T-helper 17 cell (primary cell): ENCODE data around the gene PITPNC1. TPM values are rescaled to one million over a fixed set of nuclear protein-coding genes. Genes with fewer than 3 reads are reported as not detected.
"Not testable (repeated sequence)": the region's sequence is repeated elsewhere in the genome, so short reads cannot be mapped to it uniquely, and the experiment has no call there.

Source experiments
- ATAC-seq: fragments of 150-1000 bp; cut with Tn5 transposase; 2 replicates; pipeline ENCODE4 v1.10.0; 2021; ENCODE audit warnings: mild to moderate bottlenecking, moderate library complexity
- DNase-seq, 3 donors: peaks; one replicate each; pipeline versions ENCODE4 v3.0.0 to v3.0.0-alpha.2; 2020 to 2021
- H3K9me3 ChIP-seq: one replicate; pipeline ENCODE4 v1.7.0; 2013; ENCODE audit warnings: low read length, mild to moderate bottlenecking; ENCODE audit not compliant: control insufficient read depth, poor library complexity, severe bottlenecking
- H3K27ac Mint-ChIP-seq: one replicate; pipeline ENCODE4 v1.8.0; 2022; ENCODE audit warnings: mild to moderate bottlenecking, moderate library complexity, mixed read lengths
- H3K27me3 Mint-ChIP-seq: one replicate; pipeline ENCODE4 v1.8.0; 2022; ENCODE audit warnings: mixed read lengths
- H3K36me3 Mint-ChIP-seq: one replicate; pipeline ENCODE4 v1.8.0; 2022; ENCODE audit warnings: low read depth, mixed read lengths
- H3K4me1 Mint-ChIP-seq: one replicate; pipeline ENCODE4 v1.8.0; 2022; ENCODE audit warnings: mild to moderate bottlenecking, mixed read lengths
- H3K4me3 Mint-ChIP-seq: one replicate; pipeline ENCODE4 v1.8.0; 2022; ENCODE audit warnings: mild to moderate bottlenecking, moderate library complexity, mixed read lengths
- total RNA-seq, 4 donors: library from RNA in 2 of 4; stranded (reverse) in 2 of 4; gene quantifications; one replicate each; pipeline ENCODE4 v1.2.3 and lab custom pipeline; 2022 to 2026

The PITPNC1 gene
- total RNA-seq, 2 donors from 2014 or later: 72.9 to 82.0 TPM

GRCh38 chr17:67377488-67378453 is 690 bp downstream of the PITPNC1 start:
- no peaks in the 10 kb centered on the region for H3K27me3 Mint-ChIP-seq
- peak; percentile 30 for ATAC-seq
- peak overlapping the region; percentile 89 for H3K4me3 Mint-ChIP-seq
- H3K27ac Mint-ChIP-seq: peak overlapping the region; percentile 93
- peaks cover 40% of the 10 kb centered on the region for H3K4me1 Mint-ChIP-seq
- no peaks in the 10 kb centered on the region for H3K36me3 Mint-ChIP-seq
- no peaks in the 10 kb centered on the region for H3K9me3 ChIP-seq
- peak; percentile 28 to 36 (median 35) for DNase-seq

- no peaks in the 10 kb centered on the region for H3K9me3 ChIP-seq
- Mint-ChIP-seq H3K4me1 (peaks cover 40% of the 10 kb centered on the region), H3K27me3 (no peaks in the 10 kb centered on the region), H3K4me3 (peak overlapping the region; percentile 96), H3K27ac (peak overlapping the region; percentile 93), H3K36me3 (no peaks in the 10 kb centered on the region)
- DNase-seq (peak; percentile 76 to 79 (median 77)), ATAC-seq (peak; percentile 51)
Observed at GRCh38 chr17:67378454-67379250, 1.6 kb downstream of the PITPNC1 start.

DNA sequence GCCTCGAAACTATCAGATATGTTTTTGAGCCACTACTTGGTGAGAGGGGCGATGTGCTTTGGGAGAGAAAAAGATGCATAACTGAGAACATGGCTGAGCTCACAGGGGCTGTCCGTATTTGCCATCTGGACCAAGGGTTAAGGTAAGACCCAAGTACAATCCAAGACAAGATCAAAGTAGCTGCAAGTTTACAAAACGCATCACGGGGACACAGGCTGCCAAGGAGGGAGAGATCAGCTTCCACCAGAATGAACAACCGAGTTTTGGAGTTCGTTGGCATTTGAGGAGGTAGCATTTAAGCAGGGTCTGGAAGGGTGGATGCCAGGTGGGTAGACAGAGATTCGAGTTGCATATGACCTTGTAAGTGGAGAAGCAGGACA is 2.2 kb downstream of the PITPNC1 start:
- peak overlapping the region; percentile 93 for H3K27ac Mint-ChIP-seq
- H3K9me3 ChIP-seq: no peaks in the 10 kb centered on the region
- peaks cover 39% of the 10 kb centered on the region for H3K4me1 Mint-ChIP-seq
- no peak for ATAC-seq
- no peaks in the 10 kb centered on the region for H3K36me3 Mint-ChIP-seq
- H3K27me3 Mint-ChIP-seq: no peaks in the 10 kb centered on the region
- peak overlapping the region; percentile 96 for H3K4me3 Mint-ChIP-seq
- DNase-seq: no peak

- peak overlapping the region; percentile 68 for H3K27ac Mint-ChIP-seq
- H3K4me3 Mint-ChIP-seq: peak overlapping the region; percentile 25
- no peaks in the 10 kb centered on the region for H3K9me3 ChIP-seq
- peaks cover 27% of the 10 kb centered on the region for H3K4me1 Mint-ChIP-seq
- no peak for DNase-seq
- H3K27me3 Mint-ChIP-seq: no peaks in the 10 kb centered on the region
- no peak for ATAC-seq
- H3K36me3 Mint-ChIP-seq: no peaks in the 10 kb centered on the region
Observed at GRCh38 chr17:67381929-67382257, 4.8 kb downstream of the PITPNC1 start.

DNA sequence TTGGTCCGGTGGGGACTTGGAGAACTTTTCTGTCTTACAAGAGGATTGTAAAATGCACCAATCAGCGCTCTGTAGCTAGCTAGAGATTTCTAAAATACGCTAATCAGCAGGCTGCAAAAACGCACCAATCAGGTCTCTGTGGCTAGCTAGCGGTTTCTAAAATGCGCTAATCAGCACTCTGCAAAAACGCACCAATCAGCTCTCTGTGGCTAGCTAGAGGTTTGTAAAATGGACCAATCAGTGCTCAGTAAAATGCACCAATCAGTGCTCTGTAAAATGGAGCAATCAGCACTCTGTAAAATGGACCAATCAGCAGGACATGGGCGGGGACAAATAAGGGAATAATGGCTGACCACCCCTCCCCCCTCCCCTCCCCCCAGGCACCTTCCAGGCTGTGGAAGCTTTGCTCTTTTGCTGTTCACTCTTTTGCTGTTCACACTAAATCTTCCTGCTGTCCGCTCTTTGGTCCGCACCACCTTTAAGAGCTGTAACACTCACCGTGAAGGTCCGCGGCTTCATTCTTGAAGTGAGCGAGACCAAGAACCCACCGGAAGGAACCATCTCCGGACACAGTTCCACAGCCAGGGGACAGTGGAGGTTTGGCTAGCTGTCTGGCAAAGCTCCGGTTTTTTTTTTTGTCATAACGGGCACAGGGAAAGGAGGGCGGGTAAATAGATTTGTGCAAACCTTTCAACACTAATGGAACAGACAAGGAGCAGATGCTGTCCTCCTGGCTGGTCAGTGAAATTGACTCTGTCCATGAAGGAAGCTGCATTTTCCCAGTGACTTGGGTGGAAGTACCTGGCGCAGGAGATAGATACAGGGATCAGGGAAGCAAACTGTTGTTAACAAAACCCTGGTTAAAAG is 8.3 kb downstream of the PITPNC1 start:
- Mint-ChIP-seq H3K4me1 (peaks cover 34% of the 10 kb centered on the region), H3K4me3 (no peak overlapping the region), H3K27ac (no peak overlapping the region), H3K27me3 (no peaks in the 10 kb centered on the region), H3K36me3 (peaks cover 2% of the 10 kb centered on the region)
- no peaks in the 10 kb centered on the region for H3K9me3 ChIP-seq
- DNase-seq (no peak), ATAC-seq (no peak)

GRCh38 chr17:67386965-67387551 is 10.0 kb downstream of the PITPNC1 start:
- Mint-ChIP-seq H3K27me3 (no peaks in the 10 kb centered on the region), H3K4me3 (no peak overlapping the region), H3K27ac (peak overlapping the region; percentile 94), H3K36me3 (peaks cover 2% of the 10 kb centered on the region), H3K4me1 (peaks cover 41% of the 10 kb centered on the region)
- DNase-seq (peak; percentile 32 to 47 (median 43)), ATAC-seq (no peak)
- no peaks in the 10 kb centered on the region for H3K9me3 ChIP-seq

GRCh38 chr17:67388536-67388935 is 11.5 kb downstream of the PITPNC1 start:
- Mint-ChIP-seq H3K4me1 (peaks cover 40% of the 10 kb centered on the region), H3K27ac (peak overlapping the region; percentile 94)
- not testable (repeated sequence) for ATAC-seq, H3K4me3 Mint-ChIP-seq, H3K27me3 Mint-ChIP-seq, H3K9me3 ChIP-seq, H3K36me3 Mint-ChIP-seq, DNase-seq

DNA sequence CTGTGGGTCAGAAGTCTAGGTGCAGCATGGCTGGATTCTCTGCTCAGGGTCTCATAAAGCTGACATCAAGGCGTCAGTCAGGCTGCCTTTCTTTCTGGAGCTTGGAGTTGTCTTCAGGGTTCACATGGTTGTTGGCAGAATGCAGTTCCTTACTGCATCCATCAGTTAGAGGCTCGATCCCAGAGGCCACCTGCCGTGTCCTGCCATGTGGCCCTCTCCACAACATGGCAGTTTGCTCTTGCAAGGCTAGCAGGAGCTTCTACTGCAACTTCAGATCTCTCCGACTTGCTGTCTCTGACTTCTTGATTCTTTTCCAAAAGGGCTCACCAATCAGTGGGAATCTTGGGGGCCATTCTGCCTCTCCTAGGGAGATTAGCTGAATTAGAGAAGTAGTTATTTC is 11.9 kb downstream of the PITPNC1 start:
- Mint-ChIP-seq H3K4me3 (no peak overlapping the region), H3K4me1 (peaks cover 40% of the 10 kb centered on the region), H3K36me3 (peaks cover 2% of the 10 kb centered on the region), H3K27me3 (no peaks in the 10 kb centered on the region), H3K27ac (peak overlapping the region; percentile 94)
- no peaks in the 10 kb centered on the region for H3K9me3 ChIP-seq
- no peak for DNase-seq
- no peak for ATAC-seq

GRCh38 chr17:67390006-67390645 is 13.0 kb downstream of the PITPNC1 start:
- Mint-ChIP-seq H3K36me3 (peaks cover 2% of the 10 kb centered on the region), H3K27me3 (no peaks in the 10 kb centered on the region), H3K4me1 (peaks cover 40% of the 10 kb centered on the region), H3K27ac (peak overlapping the region; percentile 94), H3K4me3 (peak overlapping the region; percentile 92)
- no peaks in the 10 kb centered on the region for H3K9me3 ChIP-seq
- DNase-seq (no peak), ATAC-seq (peak; percentile 2)

DNA sequence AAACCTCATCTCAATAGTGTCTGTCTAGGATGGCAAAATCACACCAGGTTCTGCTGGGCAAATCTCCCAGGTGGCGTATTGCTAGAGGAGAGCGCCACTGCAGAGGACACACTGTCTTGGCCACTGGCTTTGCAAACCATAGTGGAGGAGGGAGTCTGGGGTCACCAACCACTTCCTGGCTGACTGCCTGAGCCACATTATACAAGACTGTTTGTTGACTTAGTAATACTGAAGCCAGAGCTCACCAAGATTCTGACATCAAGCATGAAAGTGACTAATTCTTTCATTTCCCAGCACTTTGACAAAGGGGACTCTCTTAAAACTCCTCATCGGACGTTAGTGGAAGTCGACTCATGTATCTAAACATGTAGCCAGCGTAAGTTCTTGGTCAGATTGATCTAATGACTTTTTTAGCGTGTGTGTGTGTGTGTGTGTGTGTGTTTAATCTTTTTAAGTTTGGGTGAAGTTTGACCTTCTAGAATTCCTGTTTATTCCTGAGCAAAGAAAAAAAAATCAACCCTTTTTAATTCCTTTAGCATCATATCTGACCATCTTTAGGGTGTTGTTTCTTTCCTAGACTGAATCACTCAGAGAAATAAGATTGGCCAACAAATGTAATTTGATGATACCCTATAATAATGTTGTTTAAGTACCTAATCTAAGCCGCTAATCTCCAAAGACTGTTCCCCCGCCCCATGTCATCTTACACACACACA is 13.7 kb downstream of the PITPNC1 start:
- peak overlapping the region; percentile 92 for H3K4me3 Mint-ChIP-seq
- H3K4me1 Mint-ChIP-seq: peaks cover 40% of the 10 kb centered on the region
- H3K27me3 Mint-ChIP-seq: no peaks in the 10 kb centered on the region
- DNase-seq (peak in 1 of 3 donors; percentile 25), ATAC-seq (peak; percentile 86)
- peaks cover 2% of the 10 kb centered on the region for H3K36me3 Mint-ChIP-seq
- no peaks in the 10 kb centered on the region for H3K9me3 ChIP-seq
- peak overlapping the region; percentile 94 for H3K27ac Mint-ChIP-seq

DNA sequence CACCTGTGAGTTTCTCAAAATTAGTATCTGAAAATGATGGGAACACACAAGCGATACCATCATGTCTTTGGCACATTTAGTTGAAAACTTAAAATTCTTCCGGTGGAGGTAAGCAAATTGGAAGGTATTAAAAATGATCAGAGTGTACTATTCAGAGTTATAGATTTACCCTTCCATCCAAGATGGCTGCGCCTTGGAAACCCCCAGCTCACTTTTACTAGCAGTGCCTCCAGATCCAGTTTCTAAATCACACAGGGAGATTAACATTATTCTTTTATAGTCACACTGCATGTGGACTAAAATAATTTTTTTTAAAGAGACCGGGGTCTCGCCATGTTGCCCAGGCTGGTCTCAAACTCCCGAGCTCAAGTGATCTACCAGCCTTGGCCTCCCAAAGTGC is 15.0 kb downstream of the PITPNC1 start:
- Mint-ChIP-seq H3K36me3 (peaks cover 2% of the 10 kb centered on the region), H3K27me3 (no peaks in the 10 kb centered on the region), H3K4me1 (peaks cover 34% of the 10 kb centered on the region), H3K27ac (peak overlapping the region; percentile 94), H3K4me3 (peak overlapping the region; percentile 50)
- ATAC-seq: no peak
- H3K9me3 ChIP-seq: no peaks in the 10 kb centered on the region
- DNase-seq: no peak
